Upper lobe of left lung (tissue), 6 donors: Measurements from ENCODE around the gene ATXN2. TPM values are rescaled to one million over a fixed set of nuclear protein-coding genes. Genes with fewer than 3 reads are reported as not detected.

Experiments
- ATAC-seq, 2 donors: fragments of 200-7000 bp; cut with Tn5 transposase; one replicate each; pipeline ENCODE4 v1.9.1; 2022; ENCODE audit warnings: mild to moderate bottlenecking in 2 of 2, moderate library complexity in 2 of 2; ENCODE audit not compliant: low FRiP score in 2 of 2
- DNase-seq, 2 donors: peaks; one replicate each; pipeline ENCODE4 v3.0.0-alpha.2; 2019 to 2020
- H3K27ac ChIP-seq, 4 donors: fragments of 200-600 bp; sonication (generic); one replicate each; pipeline ENCODE4 v1.5.1; 2016 to 2019
- H3K27me3 ChIP-seq, 4 donors: fragments of 200-600 bp; sonication (generic); one replicate each; pipeline ENCODE4 v1.5.1; 2017 to 2019
- H3K36me3 ChIP-seq, 4 donors: fragments of 200-600 bp; sonication (generic); one replicate each; pipeline ENCODE4 v1.5.1; 2016 to 2019
- H3K4me1 ChIP-seq, 4 donors: fragments of 200-600 bp; sonication (generic); one replicate each; pipeline ENCODE4 v1.5.1; 2018 to 2019
- H3K4me3 ChIP-seq, 4 donors: fragments of 200-600 bp; sonication (generic); one replicate each; pipeline ENCODE4 v1.5.1; 2017 to 2019; ENCODE audit warnings: mild to moderate bottlenecking in 2 of 4, moderate library complexity in 1 of 4
- H3K9me3 ChIP-seq, 4 donors: fragments of 200-600 bp; sonication (generic); one replicate each; pipeline ENCODE4 v1.5.1; 2018 to 2019
- EP300 ChIP-seq, 4 donors: sonication (generic); formaldehyde crosslinking; IDR thresholded peaks; one replicate each; pipeline ENCODE4 v1.5.1; 2017; ENCODE audit warnings: antibody characterized with exemption in 4 of 4, control low read depth in 2 of 4
- POLR2A ChIP-seq, 4 donors: fragments of 450-650 bp; IDR thresholded peaks; one replicate each; pipeline ENCODE4 v1.5.1; 2016 to 2017; ENCODE audit warnings: antibody characterized with exemption in 4 of 4, mild to moderate bottlenecking in 2 of 4
- POLR2AphosphoS5 ChIP-seq, 2 donors: sonication (generic); formaldehyde crosslinking; IDR thresholded peaks; one replicate each; pipeline ENCODE4 v1.5.1; 2017; ENCODE audit warnings: antibody characterized with exemption in 2 of 2
- WGBS, 2 donors: methylation state at CpG; one replicate each; pipeline ENCODE4 v1.1.5; 2017 to 2018; 5-methylcytosine and 5-hydroxymethylcytosine counted together
- total RNA-seq, 6 donors: library from RNA; depleted of rRNA in 4 of 6; stranded (reverse); fragments of >200 nt in 4 of 6; gene quantifications; one replicate each; pipeline versions ENCODE4 v1.1.0 to v1.2.1, GENCODE V29; 2016 to 2021
- TF ChIP-seq, protein P1 (sequence below), 6 experiments: fragments of 450-650 bp in 4 of 6; fragments of 200-600 bp in 2 of 6; sonication (generic) in 2 of 6; IDR thresholded peaks; one replicate each; pipeline ENCODE4 v1.5.1; 2016 to 2019; ENCODE audit warnings: antibody characterized with exemption in 6 of 6
- donor health status: DM: no; HTN: no; CAD: no; lungs with moderate emphysema.
- donor health status: DM: no; HTN: yes; CAD: no; lungs with severe emphysema.

The ATXN2 gene
- total RNA-seq, 6 donors from 2014 or later = 50.7 to 189 (median 75.2) TPM

DNA sequence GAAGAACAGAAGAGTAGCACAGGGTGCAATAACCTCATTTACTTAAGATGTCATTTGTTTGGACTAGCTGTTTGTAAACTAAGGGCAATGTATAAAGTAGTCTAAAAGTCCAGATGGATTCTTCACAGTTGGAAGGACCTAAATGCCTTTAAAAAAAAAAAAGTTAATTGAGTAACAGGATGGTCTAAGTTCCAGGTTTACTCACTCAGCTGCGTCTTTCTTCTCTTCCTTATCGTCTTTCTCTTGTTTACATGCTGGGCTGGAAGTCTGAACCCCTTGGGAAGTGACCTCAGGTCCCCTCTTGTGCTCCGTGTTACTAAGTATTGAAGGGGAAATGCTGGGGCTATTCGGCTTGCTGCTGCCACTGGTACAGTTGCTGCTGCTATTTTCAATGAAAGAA is 110.8 kb downstream of the ATXN2 start:
- Histone ChIP-seq H3K27me3 (no peaks in the 10 kb centered on the region), H3K36me3 (peaks cover 18 to 90% (median 59%) of the 10 kb centered on the region in 4 donors), H3K4me1 (peaks cover 6 to 15% (median 8%) of the 10 kb centered on the region in 4 donors), H3K27ac (peak overlapping the region in 1 of 4 donors; percentile 34), H3K4me3 (no peak overlapping the region), H3K9me3 (no peaks in the 10 kb centered on the region)
- DNase-seq = no peak
- ATAC-seq = peak in 1 of 2 donors; percentile 43
- WGBS, 2 donors = 36 to 55% methylated on average over 4 of the region's 4 CpGs
- TF ChIP-seq POLR2A (IDR thresholded peaks at IDR 0.05) = no peak
- no peak for TF ChIP-seq EP300 (IDR thresholded peaks at IDR 0.05)
- no peak for TF ChIP-seq POLR2AphosphoS5 (IDR thresholded peaks at IDR 0.05)
- TF ChIP-seq, protein P1, sequence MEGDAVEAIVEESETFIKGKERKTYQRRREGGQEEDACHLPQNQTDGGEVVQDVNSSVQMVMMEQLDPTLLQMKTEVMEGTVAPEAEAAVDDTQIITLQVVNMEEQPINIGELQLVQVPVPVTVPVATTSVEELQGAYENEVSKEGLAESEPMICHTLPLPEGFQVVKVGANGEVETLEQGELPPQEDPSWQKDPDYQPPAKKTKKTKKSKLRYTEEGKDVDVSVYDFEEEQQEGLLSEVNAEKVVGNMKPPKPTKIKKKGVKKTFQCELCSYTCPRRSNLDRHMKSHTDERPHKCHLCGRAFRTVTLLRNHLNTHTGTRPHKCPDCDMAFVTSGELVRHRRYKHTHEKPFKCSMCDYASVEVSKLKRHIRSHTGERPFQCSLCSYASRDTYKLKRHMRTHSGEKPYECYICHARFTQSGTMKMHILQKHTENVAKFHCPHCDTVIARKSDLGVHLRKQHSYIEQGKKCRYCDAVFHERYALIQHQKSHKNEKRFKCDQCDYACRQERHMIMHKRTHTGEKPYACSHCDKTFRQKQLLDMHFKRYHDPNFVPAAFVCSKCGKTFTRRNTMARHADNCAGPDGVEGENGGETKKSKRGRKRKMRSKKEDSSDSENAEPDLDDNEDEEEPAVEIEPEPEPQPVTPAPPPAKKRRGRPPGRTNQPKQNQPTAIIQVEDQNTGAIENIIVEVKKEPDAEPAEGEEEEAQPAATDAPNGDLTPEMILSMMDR (IDR thresholded peaks at IDR 0.05) = no peak

DNA sequence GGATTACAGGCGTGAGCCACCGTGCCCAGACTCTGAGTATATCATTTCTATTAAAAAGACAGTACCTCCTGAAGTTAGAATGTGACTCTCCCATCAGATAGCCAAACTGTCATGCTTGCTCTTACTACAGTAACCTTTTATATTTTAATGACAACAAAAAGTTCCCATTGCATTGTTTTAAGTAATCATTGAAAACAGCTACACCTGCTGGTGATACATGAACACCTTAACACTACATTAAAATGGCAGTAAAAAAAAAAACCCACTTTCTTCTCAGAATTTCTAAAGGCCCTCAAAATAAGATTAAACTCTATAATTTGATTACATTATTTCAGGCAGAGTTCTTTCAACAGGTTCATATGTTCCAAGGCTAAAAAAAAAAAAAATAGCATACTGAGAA is 116.7 kb downstream of the ATXN2 start:
- ATAC-seq (no peak), DNase-seq (no peak)
- no peak overlapping the region for H3K4me3 ChIP-seq
- H3K36me3 ChIP-seq = peaks cover 22 to 93% (median 67%) of the 10 kb centered on the region in 4 donors
- TF ChIP-seq EP300 (IDR thresholded peaks at IDR 0.05) (no peak), POLR2A (IDR thresholded peaks at IDR 0.05) (no peak), POLR2AphosphoS5 (IDR thresholded peaks at IDR 0.05) (no peak)
- TF ChIP-seq, protein P1 (IDR thresholded peaks at IDR 0.05) = no peak
- WGBS, 2 donors = 97 to 100% methylated on average over 2 of the region's 2 CpGs
- H3K27ac ChIP-seq = no peak overlapping the region
- H3K27me3 ChIP-seq = no peaks in the 10 kb centered on the region
- no peaks in the 10 kb centered on the region for H3K9me3 ChIP-seq
- H3K4me1 ChIP-seq = peaks cover 0 to 2% (median 0%) of the 10 kb centered on the region in 4 donors

DNA sequence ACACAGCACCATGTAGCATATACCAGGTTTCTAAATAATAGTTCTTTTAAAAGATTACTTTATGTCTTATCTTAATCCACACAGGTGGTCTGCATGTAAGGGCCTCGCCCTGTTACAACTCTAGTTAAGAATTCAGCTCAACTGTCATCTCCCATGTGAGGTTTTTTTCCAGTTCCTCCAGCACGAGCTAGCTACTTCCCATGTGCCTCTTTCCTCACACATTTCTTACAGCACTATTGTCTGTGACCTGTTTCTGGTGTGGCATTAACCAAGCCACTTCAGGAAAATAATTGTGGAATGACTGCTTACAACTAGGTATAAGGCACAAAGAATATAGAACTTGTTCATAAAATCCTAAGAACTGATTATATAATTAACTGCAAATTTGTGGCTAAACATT is 127.9 kb downstream of the ATXN2 start:
- TF ChIP-seq POLR2A (IDR thresholded peaks at IDR 0.05) (no peak), POLR2AphosphoS5 (IDR thresholded peaks at IDR 0.05) (no peak), EP300 (IDR thresholded peaks at IDR 0.05) (no peak)
- TF ChIP-seq, protein P1 (IDR thresholded peaks at IDR 0.05) = no peak

DNA sequence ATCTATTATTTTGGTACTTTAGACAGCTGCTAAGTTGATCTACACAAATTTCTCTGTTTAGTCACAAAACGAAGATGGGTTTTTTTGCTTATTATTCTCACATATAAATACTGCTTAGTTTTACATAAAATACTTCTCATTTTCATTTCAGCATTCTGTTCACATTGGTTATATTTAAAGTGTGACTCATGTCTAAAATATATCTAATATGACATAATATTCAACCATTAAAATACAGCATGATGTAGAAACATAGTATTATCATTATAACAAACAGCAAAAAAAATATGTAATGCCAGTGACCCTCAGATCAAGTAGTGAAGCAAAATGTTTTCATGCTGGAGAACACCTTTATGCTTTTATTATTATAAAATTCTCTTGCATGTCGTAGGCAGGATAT is 129.7 kb downstream of the ATXN2 start:
- no peak for ATAC-seq
- Histone ChIP-seq H3K36me3 (peaks cover 6 to 65% (median 25%) of the 10 kb centered on the region in 4 donors), H3K4me3 (no peak overlapping the region), H3K27me3 (no peaks in the 10 kb centered on the region), H3K4me1 (no peaks in the 10 kb centered on the region), H3K27ac (no peak overlapping the region), H3K9me3 (no peaks in the 10 kb centered on the region)
- no peak for TF ChIP-seq POLR2AphosphoS5 (IDR thresholded peaks at IDR 0.05)
- TF ChIP-seq, protein P1 (IDR thresholded peaks at IDR 0.05) = no peak
- no peak for TF ChIP-seq POLR2A (IDR thresholded peaks at IDR 0.05)
- no peak for TF ChIP-seq EP300 (IDR thresholded peaks at IDR 0.05)
- WGBS, 2 donors = 79 to 96% methylated on average over 2 of the region's 2 CpGs
- DNase-seq = no peak

More for the DNA sequence above, 127.9 kb downstream of the ATXN2 start:
- 76 to 79% methylated on average over 2 of the region's 2 CpGs for WGBS, 2 donors
- peaks cover 6 to 71% (median 34%) of the 10 kb centered on the region in 4 donors for H3K36me3 ChIP-seq
- no peak overlapping the region for H3K4me3 ChIP-seq
- no peaks in the 10 kb centered on the region for H3K4me1 ChIP-seq
- H3K27me3 ChIP-seq = no peaks in the 10 kb centered on the region
- ATAC-seq (no peak), DNase-seq (no peak)
- no peak overlapping the region for H3K27ac ChIP-seq
- no peaks in the 10 kb centered on the region for H3K9me3 ChIP-seq

DNA sequence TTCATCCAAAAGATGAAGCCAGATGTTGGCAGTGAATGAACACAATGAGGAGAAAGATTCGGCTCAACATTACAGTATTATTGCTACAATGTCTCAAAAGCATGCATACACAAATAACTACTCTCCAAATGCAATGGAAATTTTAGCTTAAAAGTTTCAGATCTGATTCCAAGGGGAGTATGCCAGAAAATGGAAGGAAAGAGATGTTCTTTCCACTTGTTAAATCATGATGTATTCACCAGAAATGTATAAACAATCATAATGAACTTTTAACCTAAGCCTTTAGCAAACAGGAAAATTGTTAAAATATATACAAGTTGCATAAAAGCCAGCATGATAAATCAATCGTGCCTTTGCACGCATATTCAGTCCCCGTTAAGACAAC is 131.3 kb downstream of the ATXN2 start:
- no peaks in the 10 kb centered on the region for H3K27me3 ChIP-seq
- no peaks in the 10 kb centered on the region for H3K4me1 ChIP-seq
- peak overlapping the region in 1 of 4 donors; percentile 20 for H3K27ac ChIP-seq
- DNase-seq = no peak
- no peaks in the 10 kb centered on the region for H3K9me3 ChIP-seq
- no peak overlapping the region for H3K4me3 ChIP-seq
- TF ChIP-seq POLR2AphosphoS5 (IDR thresholded peaks at IDR 0.05) = no peak
- no peak for TF ChIP-seq EP300 (IDR thresholded peaks at IDR 0.05)
- TF ChIP-seq, protein P1 (IDR thresholded peaks at IDR 0.05) = no peak
- no peak for TF ChIP-seq POLR2A (IDR thresholded peaks at IDR 0.05)
- ATAC-seq = no peak
- 77 to 78% methylated on average over 4 of the region's 4 CpGs for WGBS, 2 donors
- H3K36me3 ChIP-seq = peaks cover 6 to 58% (median 20%) of the 10 kb centered on the region in 4 donors
